Jurkat, Clone E6-1 (cell line): ENCODE results near the gene CUEDC1.

Experiments
- DNase-seq: peaks from one replicate; pipeline ENCODE4 v3.0.0-alpha.2; 2011; ENCODE audit warnings: low read depth, low spot score
- H3K4me3 ChIP-seq: 2 replicates; pipeline ENCODE4 v1.5.1; 2011; ENCODE audit warnings: mild to moderate bottlenecking, low read length, control low read depth, moderate library complexity

Gene CUEDC1

DNA sequence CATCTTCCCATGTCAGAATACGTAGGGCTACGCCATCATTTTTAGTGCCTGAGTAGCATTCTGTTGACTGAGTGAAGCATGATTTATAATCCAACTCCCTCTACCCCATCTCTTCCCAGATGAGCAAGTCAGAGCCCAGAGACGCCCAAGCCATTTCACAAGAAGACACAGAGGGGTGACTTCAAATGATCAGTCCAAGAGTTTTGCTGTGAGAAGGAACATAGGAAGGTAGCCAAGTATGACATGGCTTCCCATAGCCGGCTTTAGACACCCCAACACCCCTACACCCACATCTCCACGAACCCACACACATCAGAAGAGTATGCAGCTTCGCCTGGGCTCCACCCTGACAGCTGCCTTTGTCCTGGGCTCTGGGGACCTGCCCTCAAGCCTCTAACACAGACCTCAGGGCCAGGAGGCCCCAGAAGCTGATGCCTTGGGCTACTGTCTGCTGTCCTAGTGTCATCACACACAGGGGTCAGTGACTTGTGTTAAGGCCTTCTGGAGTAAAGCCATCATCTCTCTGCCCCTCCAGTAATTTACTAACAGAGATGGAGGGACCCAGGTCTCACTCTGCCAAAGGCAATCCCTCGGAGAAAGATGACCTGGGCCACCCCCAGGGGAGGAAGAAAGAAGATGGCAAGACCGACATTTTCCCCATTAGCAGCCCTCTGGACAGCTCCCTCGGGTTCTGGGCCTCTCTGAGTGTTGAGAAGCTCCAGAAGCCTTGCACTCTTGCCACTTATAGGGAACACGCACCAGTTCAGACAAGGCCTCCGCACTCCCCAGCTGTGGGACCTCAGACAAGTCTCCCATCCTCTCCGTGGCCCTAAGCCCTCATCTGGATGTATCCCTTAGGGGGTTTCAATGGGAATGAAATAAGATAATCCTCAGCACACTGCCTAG lies 66.6 kb downstream of the CUEDC1 start:
- DNase-seq: no peak
- no peak overlapping the region for H3K4me3 ChIP-seq

DNA sequence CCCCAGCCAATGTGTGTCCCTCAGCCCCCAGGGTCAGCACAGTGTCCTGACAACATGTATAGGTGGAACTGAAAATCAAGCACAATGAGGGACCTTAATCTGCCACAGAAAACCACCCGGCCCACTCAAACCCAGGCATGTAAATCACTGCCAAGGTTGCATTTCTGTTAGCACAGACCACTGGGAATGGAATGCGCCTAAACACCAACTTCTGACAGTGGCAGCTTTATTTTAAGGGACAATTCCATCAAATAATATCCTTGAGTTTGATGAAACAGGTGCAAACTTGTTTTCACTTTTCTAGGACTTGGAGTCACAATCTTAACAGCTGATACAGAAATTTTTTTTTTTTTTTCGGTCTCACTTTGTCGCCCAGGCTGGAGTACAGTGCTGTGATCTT lies 68.1 kb downstream of the CUEDC1 start:
- H3K4me3 ChIP-seq: no peak overlapping the region
- no peak for DNase-seq

DNA sequence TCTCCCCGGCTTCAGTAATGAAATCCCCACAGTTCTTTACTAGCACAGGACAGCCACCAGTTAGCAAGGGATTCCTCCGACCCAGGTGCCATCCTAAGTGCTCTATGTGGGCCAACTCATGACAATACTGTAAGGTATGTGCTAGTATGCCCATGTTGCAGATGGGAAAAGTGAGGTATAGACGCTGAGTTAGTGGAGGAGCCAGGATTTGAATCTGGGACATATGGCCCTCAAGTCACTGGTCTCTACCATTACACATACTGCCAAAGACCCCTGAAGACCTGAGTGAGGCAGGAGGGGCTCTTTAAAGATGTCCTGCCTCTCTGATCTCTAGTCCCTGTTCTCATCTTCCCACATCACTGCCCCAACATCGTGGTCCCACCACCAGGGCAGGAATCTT lies 69.2 kb downstream of the CUEDC1 start:
- no peak for DNase-seq
- no peak overlapping the region for H3K4me3 ChIP-seq

DNA sequence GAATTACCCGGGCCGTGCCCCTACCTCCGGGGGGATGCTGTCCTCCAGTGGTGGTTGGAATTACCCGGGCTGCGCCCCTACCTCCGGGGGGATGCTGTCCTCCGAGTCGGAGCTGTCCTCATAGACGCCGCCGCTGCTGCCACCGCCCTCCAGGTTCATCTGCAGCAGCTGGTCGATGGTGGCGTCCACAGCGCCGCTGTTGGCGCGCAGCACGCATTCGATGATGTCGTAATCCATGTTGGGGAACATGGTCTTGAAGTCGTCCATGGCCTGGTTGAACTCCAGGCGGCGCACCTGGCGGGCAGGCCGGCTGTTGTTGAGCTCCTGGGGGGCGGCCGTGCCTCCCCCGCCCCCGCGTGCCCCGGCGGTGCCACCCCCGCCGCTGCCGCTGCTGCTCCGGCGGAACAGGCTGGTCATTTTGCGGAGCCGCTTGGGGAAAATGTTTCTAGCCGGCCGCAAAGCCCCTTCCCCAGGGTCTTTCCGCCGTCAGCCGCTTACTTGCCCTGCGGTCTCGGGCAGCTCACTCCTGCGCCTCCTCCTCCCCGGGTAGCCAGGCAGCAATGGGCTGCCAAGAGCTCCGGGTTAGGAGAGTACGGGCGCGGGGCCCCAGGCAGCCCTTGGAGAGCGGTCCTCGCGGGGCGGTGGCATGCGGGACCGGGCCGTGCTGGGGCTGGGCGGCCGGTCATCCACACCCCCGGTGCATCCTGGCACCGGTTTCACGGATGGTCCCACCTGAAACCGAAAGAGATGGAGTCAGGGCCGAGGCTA lies 69.9 kb downstream of the CUEDC1 start:
- DNase-seq: no peak
- no peak overlapping the region for H3K4me3 ChIP-seq

DNA sequence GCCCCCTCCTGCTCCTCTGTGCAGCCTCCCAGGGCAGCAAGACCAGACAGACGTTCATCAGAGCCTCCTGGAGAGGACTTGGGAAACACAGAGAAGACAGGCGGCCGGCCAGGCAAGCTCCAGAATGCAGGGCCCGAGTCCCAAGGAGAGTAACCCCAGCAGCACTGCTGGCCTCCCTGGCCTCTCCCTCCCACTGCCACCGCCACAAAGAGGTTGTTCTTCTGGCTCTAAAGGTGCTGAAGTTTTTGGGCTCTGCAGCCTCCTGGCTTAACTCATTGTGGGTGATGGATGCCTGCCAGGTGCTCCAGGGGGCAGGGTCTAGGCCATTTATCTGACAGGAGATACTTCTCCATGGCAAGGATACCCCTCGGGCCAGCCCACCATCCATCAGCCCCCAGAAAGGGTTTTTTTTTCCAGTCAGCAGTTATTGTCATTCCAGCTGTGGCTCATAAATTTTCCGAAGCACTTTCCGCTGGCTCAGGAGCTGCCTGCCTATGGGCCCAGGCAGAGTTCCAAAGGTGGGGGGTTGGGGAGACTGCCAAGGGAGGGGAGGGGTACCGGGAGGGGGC lies 73.3 kb downstream of the CUEDC1 start:
- H3K4me3 ChIP-seq: no peak overlapping the region
- DNase-seq: no peak

DNA sequence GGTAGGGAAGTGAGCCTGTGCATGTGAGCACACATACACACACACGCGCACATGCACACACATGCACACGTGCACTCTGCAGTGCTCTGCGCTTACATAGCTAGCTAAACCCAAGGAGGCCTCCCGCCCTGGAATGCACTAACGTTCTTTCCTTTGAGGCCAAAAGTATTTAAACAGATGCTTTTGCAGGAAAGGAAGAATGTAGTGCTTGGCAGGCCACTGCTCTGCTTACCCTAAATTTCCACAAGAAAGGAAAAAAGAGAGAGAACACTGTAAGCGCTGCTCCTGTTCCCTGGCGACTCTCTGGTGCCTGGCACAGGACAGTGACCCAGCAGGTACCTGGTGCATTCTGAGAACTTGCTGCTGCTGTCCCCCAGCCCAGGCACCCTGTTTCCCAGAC lies 74.1 kb downstream of the CUEDC1 start:
- DNase-seq: no peak
- H3K4me3 ChIP-seq: no peak overlapping the region

DNA sequence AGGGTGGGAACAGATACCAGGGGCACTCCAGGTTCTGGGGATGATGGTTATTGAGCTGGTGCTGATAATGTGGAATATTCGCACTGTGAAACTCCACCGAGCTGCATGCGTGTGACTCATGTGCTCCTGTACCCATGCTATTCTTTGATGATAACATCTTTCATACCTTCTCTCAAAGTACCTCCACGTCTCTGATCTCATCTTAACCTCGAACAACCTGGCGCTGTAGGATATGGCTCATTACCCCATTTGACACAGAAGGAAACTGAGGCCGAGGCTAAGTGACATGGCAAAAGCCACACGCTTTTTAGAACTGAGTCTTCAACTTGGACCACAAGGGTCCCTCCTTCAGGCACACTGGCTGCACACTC lies 75.1 kb downstream of the CUEDC1 start:
- DNase-seq: no peak
- H3K4me3 ChIP-seq: no peak overlapping the region

DNA sequence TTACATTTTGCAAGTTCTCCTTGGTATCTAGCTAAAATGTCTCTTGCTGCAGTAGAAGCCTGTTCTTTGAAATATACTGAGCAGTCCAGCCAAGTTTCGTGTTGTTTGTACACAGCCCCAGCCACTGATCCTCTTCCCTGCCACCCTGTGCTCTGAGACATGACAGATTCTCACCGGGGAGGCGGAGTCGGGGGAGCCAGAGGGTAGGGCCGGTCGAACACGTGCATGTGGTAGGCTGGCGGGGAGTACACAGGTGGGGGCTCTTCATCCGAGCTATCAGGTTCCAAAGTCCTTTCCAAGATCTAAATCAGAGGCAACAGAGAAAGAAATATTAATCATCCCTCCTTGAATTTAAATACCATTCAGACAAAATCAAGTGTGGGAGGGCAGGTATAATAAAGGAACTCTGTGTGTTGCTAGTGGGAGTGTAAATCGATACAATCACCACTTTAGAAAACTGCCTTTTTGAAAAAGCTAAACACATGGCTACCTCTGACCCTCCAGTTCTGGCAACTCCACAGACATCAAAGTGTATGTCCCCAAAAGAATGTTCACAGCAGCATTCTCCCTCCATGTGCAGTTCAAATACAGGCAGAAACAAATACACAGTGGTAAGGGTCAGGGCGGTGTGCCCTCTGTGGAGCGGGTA lies 75.7 kb downstream of the CUEDC1 start:
- H3K4me3 ChIP-seq: no peak overlapping the region
- DNase-seq: no peak

DNA sequence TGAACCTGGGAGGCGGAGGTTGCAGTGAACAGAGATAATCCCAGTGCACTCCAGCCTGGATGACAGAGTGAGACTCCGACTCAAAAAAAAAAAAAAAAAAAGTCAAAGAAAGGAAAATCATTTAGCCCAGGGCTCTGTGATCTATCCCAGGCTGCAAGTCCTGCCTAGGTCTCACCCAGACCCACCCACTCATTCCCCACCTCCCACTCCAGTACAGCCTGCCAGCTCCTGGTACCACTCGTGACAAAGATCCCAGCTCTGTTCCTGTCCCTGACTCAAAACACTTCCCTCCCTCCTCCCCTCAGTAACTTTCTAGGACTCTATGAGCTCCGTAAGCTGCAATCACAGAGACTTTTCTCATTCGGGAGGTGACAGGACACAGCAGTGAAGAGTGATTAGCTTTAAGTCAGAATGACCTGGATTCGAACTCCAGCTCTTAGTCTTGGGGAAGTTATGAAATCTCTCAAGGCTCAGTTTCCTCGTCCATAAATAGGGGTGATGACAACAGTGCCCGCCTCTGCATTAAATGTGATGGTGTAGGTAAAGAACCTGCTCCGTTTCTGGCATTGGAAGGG lies 77.3 kb downstream of the CUEDC1 start:
- DNase-seq: no peak
- H3K4me3 ChIP-seq: no peak overlapping the region

DNA sequence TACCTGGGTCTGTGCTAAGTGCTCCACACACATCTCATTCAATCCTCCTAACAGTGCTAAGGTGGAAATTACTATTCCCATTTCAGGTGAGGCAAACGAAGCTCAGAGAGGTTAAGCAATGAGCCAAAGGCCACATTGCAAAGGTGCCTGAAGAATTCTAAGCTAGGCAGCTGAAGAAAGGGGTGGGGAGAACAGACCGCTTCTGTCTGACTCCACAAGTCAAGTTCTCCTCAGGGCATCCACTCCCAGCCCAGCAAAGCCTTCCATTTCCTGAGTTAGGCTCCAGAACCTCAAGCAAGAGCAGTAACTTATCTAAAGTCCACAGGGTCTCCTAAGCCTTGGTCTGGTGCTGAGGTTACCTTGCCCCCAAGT lies 78.4 kb downstream of the CUEDC1 start:
- no peak for DNase-seq
- no peak overlapping the region for H3K4me3 ChIP-seq

DNA sequence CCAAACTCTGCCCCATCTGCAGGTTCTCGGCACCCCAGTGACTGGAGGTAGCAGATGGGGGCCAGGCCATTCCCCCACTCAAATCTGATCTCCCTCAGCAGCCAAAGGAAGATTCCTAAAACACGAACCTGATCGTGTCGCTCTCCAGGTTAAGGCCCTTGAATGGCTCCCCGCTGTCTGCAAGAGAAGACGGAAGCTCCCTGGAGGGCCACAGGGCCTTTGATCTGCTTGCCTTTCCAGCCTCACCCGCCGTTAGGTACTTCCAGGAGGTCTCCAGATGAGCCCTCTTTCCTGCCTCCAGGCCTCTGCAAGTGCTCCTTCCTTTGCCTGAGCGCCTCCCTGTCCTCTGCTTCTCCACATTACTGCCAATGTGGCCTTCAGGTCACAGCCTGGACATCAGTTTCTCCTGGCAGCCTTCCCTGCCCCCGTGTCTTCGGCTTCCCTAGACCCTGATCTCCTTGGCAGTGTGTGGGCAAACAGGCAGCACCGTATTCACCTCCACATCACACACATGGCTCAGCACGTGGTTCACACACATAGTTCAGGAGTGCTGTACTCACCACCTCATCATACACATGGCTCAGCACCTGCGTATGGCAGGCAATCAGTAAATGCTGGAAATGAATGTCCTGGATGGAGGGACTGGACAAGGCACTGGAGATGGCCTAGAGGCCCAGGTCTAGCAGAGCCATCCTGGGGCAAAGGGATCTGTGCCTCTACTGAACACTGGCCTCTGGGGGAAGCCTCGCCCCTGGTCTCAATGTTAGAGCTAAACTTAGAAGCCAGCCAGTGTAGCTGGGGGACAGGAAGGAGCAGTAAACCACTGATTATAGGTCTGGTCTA lies 79.0 kb downstream of the CUEDC1 start:
- no peak overlapping the region for H3K4me3 ChIP-seq
- peak; percentile 37 for DNase-seq

DNA sequence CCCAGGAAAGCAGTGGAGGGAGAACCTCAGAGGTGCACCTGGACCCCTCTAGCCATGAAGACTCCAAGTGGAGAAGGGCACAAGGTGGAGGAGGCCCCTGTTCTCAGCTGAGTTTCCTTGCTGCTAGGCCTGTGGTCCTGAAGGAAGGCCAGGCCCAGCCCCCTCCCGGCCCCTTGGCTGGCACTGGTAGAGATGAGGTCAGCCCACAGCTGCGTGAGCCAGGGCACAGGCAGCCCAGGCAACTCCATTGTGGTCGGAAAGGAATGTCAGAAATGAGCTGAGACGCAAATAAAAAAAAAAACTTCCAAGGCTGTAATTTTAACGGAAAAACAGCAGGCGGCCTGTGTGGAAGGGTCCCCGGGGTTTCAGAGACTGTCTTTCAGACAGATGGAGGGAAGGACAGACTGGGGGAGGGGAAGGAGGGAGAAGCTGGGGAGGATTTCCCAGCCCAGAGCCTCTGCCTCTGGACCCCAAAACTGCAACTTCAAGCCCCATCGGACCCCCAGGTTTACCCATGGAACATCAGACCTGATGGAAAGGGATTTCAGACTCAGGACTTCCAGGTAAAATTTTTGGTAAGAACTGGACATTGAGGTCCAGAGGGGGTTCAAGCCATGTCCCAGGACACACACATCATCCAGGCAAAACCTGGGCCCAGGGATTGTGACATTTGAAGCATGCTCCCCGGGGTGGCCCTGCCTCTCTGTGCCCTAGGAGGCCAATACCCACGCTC lies 79.8 kb downstream of the CUEDC1 start:
- peak; percentile 70 for DNase-seq
- no peak overlapping the region for H3K4me3 ChIP-seq

DNA sequence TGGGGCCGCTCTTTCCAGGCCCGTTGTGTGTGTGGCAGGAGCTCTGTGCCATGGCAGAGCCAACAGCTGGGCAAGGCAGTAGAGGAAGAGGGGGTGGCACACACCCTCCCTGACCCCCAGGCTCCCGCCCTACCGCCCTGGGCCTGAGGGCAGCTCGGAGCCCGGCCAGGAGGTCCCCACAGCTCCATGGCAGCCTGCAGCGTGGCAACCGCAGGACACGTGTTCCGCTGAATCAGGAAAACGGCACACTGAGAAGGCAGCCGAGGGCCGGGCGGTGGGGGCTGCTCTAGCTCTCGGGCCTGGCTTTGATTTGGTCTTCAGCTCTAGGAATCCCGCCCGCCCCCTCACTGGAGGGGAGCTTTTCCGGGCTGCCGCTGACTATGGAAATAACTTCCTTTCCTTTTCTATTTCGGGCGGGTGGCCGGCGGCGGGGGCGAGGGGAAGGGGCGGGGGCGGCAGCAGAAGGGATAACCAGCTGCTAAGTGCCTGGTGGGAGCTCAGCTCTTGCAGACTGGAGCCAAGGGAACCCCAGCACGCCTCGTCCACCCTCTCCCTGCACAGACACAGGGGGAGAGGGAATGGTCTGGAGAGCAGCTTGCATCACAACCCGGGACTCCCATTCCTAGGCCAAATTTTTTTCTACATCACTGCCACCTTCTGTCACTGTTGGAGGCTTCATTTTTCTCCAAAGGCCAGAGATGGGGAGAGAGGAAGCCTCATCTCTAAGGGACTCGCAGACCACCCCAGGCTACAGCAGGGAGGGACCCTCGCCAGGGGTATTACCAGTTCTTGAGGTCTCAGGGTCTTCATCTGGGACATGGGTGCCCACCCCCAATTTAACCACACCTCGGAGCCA lies 80.5 kb downstream of the CUEDC1 start:
- H3K4me3 ChIP-seq: no peak overlapping the region
- no peak for DNase-seq

DNA sequence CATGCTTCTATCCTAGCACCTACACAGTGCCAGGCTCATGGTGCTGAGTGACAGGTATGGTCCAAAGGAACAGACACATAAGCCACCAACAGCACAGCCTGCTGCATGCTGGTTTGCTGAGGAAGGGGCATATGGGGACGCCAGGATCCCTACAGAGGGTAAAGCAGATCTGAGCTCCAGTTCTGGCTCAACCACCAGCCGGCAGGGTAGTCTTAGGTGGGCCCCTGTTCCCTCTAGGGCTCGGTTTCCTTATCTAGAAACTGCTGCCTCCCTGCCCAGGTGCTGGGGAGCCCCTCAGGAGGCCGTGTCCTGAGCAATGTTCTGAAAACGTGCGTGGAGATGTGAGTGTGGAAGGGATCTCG lies 81.2 kb downstream of the CUEDC1 start:
- no peak for DNase-seq
- no peak overlapping the region for H3K4me3 ChIP-seq

DNA sequence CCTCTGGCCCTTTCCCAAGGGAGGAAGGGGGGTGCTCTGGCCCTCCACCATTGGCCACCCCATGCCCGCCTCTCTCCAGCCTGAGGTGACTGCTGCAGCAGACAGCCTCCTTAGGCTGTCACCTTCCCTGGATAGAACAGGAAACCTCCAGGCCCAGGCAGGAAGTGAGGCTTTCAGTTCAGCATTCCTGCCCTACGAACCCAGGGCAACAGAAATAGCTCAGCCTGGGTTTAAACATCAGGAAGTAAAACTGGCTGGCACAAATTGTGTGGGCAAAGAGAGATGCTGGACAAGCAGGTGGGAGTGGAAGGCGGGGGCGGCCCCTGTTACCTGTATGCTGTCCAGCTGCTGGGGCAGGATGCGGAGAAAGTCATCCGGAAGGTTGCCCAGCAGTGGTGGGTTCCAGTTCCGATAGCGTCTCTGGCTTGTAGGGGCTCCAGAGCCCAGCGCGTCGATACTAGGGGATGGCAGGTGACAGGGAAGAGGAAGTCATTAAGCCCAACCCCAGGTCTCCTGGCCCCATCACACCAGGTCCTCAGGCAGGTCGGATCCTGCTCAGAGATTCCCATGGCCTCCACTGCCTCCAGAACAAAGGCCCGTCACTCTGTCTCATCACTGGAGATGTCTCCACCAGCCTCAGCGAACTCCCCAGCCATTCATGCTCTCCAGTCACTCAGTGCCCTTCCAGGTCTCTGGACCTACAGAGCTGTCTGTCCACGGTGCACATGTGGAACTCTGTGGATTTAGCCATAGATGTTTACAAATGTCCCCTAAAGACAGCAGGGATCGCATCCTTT lies 81.8 kb downstream of the CUEDC1 start:
- H3K4me3 ChIP-seq: no peak overlapping the region
- no peak for DNase-seq

DNA sequence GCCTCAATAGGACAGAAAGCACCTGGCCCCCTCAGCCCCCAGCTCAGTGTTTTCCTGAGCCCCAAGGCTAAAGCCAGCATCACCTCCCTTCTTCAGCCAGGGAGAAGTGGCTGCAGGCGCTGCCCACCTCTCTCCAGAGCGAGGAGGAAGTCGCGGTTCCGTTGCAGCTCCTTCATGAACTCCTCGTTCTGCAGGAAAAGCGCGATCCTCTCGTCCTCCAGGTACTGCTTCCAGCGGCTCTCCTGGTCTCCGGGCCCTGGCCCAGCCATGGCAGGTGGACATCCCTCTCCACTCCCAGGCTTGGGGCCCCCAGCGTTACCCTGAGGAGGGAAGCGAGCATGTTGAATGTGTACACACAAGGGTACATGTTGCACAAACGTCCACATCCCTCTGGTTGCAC lies 82.7 kb downstream of the CUEDC1 start:
- no peak overlapping the region for H3K4me3 ChIP-seq
- no peak for DNase-seq
